Endodermal cell (in vitro differentiated cells): Measurements from ENCODE around the gene GRIN2D. TPM values are rescaled to one million over a fixed set of nuclear protein-coding genes. Genes with fewer than 3 reads are reported as not detected.
A peak's percentile ranks its signal among the peaks of the same experiment; 100 is the strongest.

ENCODE experiments used
- DNase-seq: peaks from one replicate; pipeline ENCODE4 v3.0.0-alpha.2; 2017
- H3K27ac ChIP-seq: 2 replicates; pipeline ENCODE4 v1.5.1; 2013; ENCODE audit warnings: mild to moderate bottlenecking, low read depth, low read length, moderate library complexity
- H3K27me3 ChIP-seq: 2 replicates; pipeline ENCODE4 v1.6.1; 2013; ENCODE audit warnings: mild to moderate bottlenecking, low read length, moderate library complexity; ENCODE audit not compliant: insufficient read depth, control insufficient read depth, poor library complexity, severe bottlenecking
- H3K36me3 ChIP-seq: 2 replicates; pipeline ENCODE4 v1.7.0; 2013; ENCODE audit warnings: mild to moderate bottlenecking, low read length, moderate library complexity; ENCODE audit not compliant: control insufficient read depth, insufficient read depth
- H3K4me1 ChIP-seq: one replicate; pipeline ENCODE4 v1.7.0; 2013; ENCODE audit warnings: low read length; ENCODE audit not compliant: control insufficient read depth, insufficient read depth
- H3K4me3 ChIP-seq: 2 replicates; pipeline ENCODE4 v1.5.1; 2013; ENCODE audit warnings: mild to moderate bottlenecking, low read length, moderate library complexity
- H3K9ac ChIP-seq: 2 replicates; pipeline ENCODE4 v1.6.1; 2013; ENCODE audit warnings: mild to moderate bottlenecking, low read length, moderate library complexity; ENCODE audit not compliant: poor library complexity, severe bottlenecking; ENCODE audit errors: extremely low read depth
- H3K9me3 ChIP-seq: 2 replicates; pipeline ENCODE4 v1.6.1; 2013; ENCODE audit warnings: mild to moderate bottlenecking, low read length, moderate library complexity; ENCODE audit not compliant: control insufficient read depth
- H3K27ac Mint-ChIP-seq: 2 replicates; pipeline ENCODE4 v1.8.0; 2020; ENCODE audit warnings: mixed read lengths
- H3K27me3 Mint-ChIP-seq: 2 replicates; pipeline ENCODE4 v1.8.0; 2021; ENCODE audit warnings: mild to moderate bottlenecking, mixed read lengths; ENCODE audit not compliant: insufficient read depth
- H3K36me3 Mint-ChIP-seq: 2 replicates; pipeline ENCODE4 v1.8.0; 2020; ENCODE audit warnings: low read depth, mixed read lengths
- H3K4me1 Mint-ChIP-seq: 2 replicates; pipeline ENCODE4 v1.8.0; 2020; ENCODE audit warnings: mixed read lengths
- H3K4me3 Mint-ChIP-seq: 2 replicates; pipeline ENCODE4 v1.8.0; 2020; ENCODE audit warnings: mild to moderate bottlenecking, moderate library complexity, mixed read lengths
- H3K9me3 Mint-ChIP-seq: 2 replicates; pipeline ENCODE4 v1.8.0; 2020; ENCODE audit warnings: mild to moderate bottlenecking, mixed read lengths
- whole genome bisulfite sequencing, 2 experiments: methylation state at CpG; one replicate each; pipeline versions ENCODE4 v1.1.5 to v1.1.7; 2013; ENCODE audit warnings: missing lambda C conversion rate in 2 of 2, mixed read lengths in 1 of 2; ENCODE audit not compliant: insufficient coverage in 1 of 2, insufficient read length in 1 of 2; 5-methylcytosine and 5-hydroxymethylcytosine counted together
- total RNA-seq, 2 donors: library from RNA; stranded (reverse); fragmentation: NEBNext Ultra II Directional in 1 of 2; extraction: Animal tissue kit (Norgen Biotek cat#: 25700) in 1 of 2; gene quantifications; 2 replicates in 1 of 2; 3 replicates in 1 of 2; pipeline ENCODE4 v1.2.1, GENCODE V29; 2021
- TF ChIP-seq, protein P1 (sequence below): fragments of 200-600 bp; sonication (generic); conservative IDR thresholded peaks from 2 replicates; pipeline ENCODE4 v1.5.0; 2021; ENCODE audit warnings: antibody characterized with exemption, mild to moderate bottlenecking

The GRIN2D gene
- total RNA-seq, 2 donors from 2014 or later, result 0.77 to 1.2 TPM

DNA sequence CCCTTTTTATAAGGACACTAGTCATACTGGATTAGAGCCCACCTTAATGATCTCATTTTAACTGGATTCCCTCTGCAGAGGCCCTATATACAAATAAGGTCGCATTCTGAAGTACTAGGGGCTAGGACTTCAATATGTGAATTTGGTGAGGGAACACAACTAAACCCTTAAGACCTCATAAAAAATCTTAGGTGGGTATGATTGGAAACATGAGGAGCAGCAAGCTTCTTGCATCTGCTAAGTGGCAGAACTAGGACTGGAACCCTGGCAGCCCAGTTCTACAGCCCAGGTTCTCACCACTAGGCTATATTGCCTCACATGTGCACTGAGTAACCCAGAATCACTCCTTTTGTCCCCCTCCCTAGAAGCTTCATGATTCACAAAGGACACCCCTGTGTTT, 35.2 kb downstream of the GRIN2D start:
- no peak overlapping the region for H3K4me3 ChIP-seq
- no peaks in the 10 kb centered on the region for H3K36me3 ChIP-seq
- TF ChIP-seq, protein P1, sequence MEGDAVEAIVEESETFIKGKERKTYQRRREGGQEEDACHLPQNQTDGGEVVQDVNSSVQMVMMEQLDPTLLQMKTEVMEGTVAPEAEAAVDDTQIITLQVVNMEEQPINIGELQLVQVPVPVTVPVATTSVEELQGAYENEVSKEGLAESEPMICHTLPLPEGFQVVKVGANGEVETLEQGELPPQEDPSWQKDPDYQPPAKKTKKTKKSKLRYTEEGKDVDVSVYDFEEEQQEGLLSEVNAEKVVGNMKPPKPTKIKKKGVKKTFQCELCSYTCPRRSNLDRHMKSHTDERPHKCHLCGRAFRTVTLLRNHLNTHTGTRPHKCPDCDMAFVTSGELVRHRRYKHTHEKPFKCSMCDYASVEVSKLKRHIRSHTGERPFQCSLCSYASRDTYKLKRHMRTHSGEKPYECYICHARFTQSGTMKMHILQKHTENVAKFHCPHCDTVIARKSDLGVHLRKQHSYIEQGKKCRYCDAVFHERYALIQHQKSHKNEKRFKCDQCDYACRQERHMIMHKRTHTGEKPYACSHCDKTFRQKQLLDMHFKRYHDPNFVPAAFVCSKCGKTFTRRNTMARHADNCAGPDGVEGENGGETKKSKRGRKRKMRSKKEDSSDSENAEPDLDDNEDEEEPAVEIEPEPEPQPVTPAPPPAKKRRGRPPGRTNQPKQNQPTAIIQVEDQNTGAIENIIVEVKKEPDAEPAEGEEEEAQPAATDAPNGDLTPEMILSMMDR, result no peak
- Mint-ChIP-seq H3K27ac (no peak overlapping the region), H3K4me3 (no peak overlapping the region), H3K27me3 (no peaks in the 10 kb centered on the region), H3K9me3 (no peaks in the 10 kb centered on the region), H3K36me3 (peaks cover 6% of the 10 kb centered on the region), H3K4me1 (peaks cover 5% of the 10 kb centered on the region)
- no peak overlapping the region for H3K9ac ChIP-seq
- no peaks in the 10 kb centered on the region for H3K4me1 ChIP-seq
- H3K27ac ChIP-seq, result no peak overlapping the region
- no peak for DNase-seq
- no peaks in the 10 kb centered on the region for H3K27me3 ChIP-seq
- WGBS, 2 experiments, result 80 to 100% methylated on average over 1 of the region's 1 CpG
- no peaks in the 10 kb centered on the region for H3K9me3 ChIP-seq

DNA sequence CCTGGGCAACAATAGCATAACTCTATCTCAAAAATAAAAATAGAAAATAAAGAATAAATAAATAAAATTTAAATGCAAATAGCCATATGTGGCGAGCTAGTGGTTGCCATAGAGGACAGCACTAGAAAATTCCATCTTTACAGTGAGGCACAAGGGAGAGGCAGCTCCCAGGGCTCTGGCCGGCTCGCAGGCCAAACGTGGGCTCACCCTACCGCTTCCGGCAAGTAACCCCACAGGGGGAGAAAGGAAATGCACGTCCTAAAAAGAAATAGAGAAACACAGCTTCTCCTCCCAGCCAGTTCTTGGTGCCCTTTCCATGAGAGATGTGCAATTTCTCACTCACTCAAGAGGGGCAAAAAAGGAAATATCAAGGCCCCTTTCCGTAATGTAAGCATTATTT, 39.9 kb downstream of the GRIN2D start:
- TF ChIP-seq, protein P1, result peak; percentile 44
- no peaks in the 10 kb centered on the region for H3K4me1 ChIP-seq
- DNase-seq, result no peak
- Mint-ChIP-seq H3K4me3 (no peak overlapping the region), H3K36me3 (peaks cover 4% of the 10 kb centered on the region), H3K27me3 (no peaks in the 10 kb centered on the region), H3K27ac (no peak overlapping the region), H3K4me1 (no peaks in the 10 kb centered on the region), H3K9me3 (no peaks in the 10 kb centered on the region)
- WGBS, 2 experiments, result 83 to 85% methylated on average over 4 to 7 of the region's 8 CpGs
- H3K27me3 ChIP-seq, result no peaks in the 10 kb centered on the region
- no peak overlapping the region for H3K4me3 ChIP-seq
- no peaks in the 10 kb centered on the region for H3K36me3 ChIP-seq
- no peak overlapping the region for H3K27ac ChIP-seq
- no peak overlapping the region for H3K9ac ChIP-seq
- no peaks in the 10 kb centered on the region for H3K9me3 ChIP-seq

- Mint-ChIP-seq H3K27me3 (peaks cover 6% of the 10 kb centered on the region), H3K9me3 (no peaks in the 10 kb centered on the region), H3K27ac (no peak overlapping the region), H3K4me3 (no peak overlapping the region), H3K4me1 (no peaks in the 10 kb centered on the region), H3K36me3 (no peaks in the 10 kb centered on the region)
- no peaks in the 10 kb centered on the region for H3K4me1 ChIP-seq
- TF ChIP-seq, protein P1, result no peak
- 90 to 94% methylated on average over 4 to 5 of the region's 5 CpGs for WGBS, 2 experiments
- no peaks in the 10 kb centered on the region for H3K36me3 ChIP-seq
- no peak overlapping the region for H3K4me3 ChIP-seq
- no peak overlapping the region for H3K9ac ChIP-seq
- peaks cover 2% of the 10 kb centered on the region for H3K27me3 ChIP-seq
- no peak for DNase-seq
- H3K9me3 ChIP-seq, result no peaks in the 10 kb centered on the region
- H3K27ac ChIP-seq, result no peak overlapping the region
Measured at GRCh38 chr19:48436586-48436985, 43.1 kb downstream of the GRIN2D start.
